ENCODE results near the gene DSG1. TPM values are rescaled to one million over a fixed set of nuclear protein-coding genes. Genes with fewer than 3 reads are reported as not detected.

DSG1 gene
- total and polyA plus RNA-seq, 2 of the 13 experiments (the other 11 are each of a cell fraction or from before 2014, with no cell fraction given): 0.04 TPM; not detected in 1

GRCh38 chr18:31303771-31304170, 14.2 kb upstream of the DSG1 start:
- WGBS (ENCODE audit: low lambda C conversion rate): 39% methylated on average over 3 of the region's 3 CpGs
- Histone ChIP-seq H3K79me2 (ENCODE audit: insufficient read depth, low read length) (no peaks in the 10 kb centered on the region), H3K27me3 (ENCODE audit: control insufficient read depth in 1 of 2, insufficient read depth in 2 of 2, low read length in 2 of 2) (no peaks in the 10 kb centered on the region), H4K20me1 (ENCODE audit: insufficient read depth, low read length) (no peaks in the 10 kb centered on the region), H3K4me3 (replicated peaks in 1 of 3; ENCODE audit: insufficient read depth in 1 of 3, low read depth in 2 of 3, low read length in 3 of 3) (no peak overlapping the region), H2AFZ (ENCODE audit: low read length) (no peak overlapping the region), H3K4me1 (ENCODE audit: insufficient read depth, low read length) (no peaks in the 10 kb centered on the region), H3K27ac (ENCODE audit: extremely low read length, insufficient read depth, low read length) (no peak overlapping the region), H3K4me2 (ENCODE audit: low read depth, low read length) (no peak overlapping the region), H3K9me3 (ENCODE audit: low read length) (no peaks in the 10 kb centered on the region), H3K9ac (ENCODE audit: insufficient read depth, low read depth, low read length) (no peak overlapping the region), H3K36me3 (replicated peaks in 1 of 2; ENCODE audit: control insufficient read depth in 1 of 2, insufficient read depth in 2 of 2, low read length in 2 of 2) (no peaks in the 10 kb centered on the region)
- in situ Hi-C loops (cut with HindIII; ENCODE audit: extremely low pct_ligation_motif_present, low pct_unique_long_range_greater_than_20kb) (no loop called here), intact Hi-C loops (cut with micrococcal nuclease; ENCODE audit: unreplicated experiment) (no loop called here)
- DNase-seq (ENCODE audit: low spot score): no peak
- no peak for FAIRE-seq
- CTCF ChIA-PET (ENCODE audit: low intra/inter-chr PET ratio, low total read pairs): no interaction called here
- TF ChIP-seq YEATS4 (CRISPR knock-in tag; IDR thresholded peaks at IDR 0.05; ENCODE audit: borderline replicate concordance) (no peak), NFE2 (CRISPR knock-in tag; IDR thresholded peaks at IDR 0.05) (no peak), SALL1 (CRISPR knock-in tag; IDR thresholded peaks at IDR 0.05) (no peak), SMAD1 (CRISPR knock-in tag; IDR thresholded peaks at IDR 0.05; ENCODE audit: borderline replicate concordance, low read depth) (no peak), SALL2 (CRISPR knock-in tag; IDR thresholded peaks at IDR 0.05) (no peak), MED13 (CRISPR knock-in tag; IDR thresholded peaks at IDR 0.05) (no peak), SNAPC4 (CRISPR knock-in tag; IDR thresholded peaks at IDR 0.05) (no peak), LCORL (IDR thresholded peaks at IDR 0.05) (no peak), LCORL (CRISPR knock-in tag; IDR thresholded peaks at IDR 0.05) (no peak), ZNF766 (CRISPR knock-in tag; IDR thresholded peaks at IDR 0.05; ENCODE audit: borderline replicate concordance) (no peak)
- TF ChIP-seq, protein P1, sequence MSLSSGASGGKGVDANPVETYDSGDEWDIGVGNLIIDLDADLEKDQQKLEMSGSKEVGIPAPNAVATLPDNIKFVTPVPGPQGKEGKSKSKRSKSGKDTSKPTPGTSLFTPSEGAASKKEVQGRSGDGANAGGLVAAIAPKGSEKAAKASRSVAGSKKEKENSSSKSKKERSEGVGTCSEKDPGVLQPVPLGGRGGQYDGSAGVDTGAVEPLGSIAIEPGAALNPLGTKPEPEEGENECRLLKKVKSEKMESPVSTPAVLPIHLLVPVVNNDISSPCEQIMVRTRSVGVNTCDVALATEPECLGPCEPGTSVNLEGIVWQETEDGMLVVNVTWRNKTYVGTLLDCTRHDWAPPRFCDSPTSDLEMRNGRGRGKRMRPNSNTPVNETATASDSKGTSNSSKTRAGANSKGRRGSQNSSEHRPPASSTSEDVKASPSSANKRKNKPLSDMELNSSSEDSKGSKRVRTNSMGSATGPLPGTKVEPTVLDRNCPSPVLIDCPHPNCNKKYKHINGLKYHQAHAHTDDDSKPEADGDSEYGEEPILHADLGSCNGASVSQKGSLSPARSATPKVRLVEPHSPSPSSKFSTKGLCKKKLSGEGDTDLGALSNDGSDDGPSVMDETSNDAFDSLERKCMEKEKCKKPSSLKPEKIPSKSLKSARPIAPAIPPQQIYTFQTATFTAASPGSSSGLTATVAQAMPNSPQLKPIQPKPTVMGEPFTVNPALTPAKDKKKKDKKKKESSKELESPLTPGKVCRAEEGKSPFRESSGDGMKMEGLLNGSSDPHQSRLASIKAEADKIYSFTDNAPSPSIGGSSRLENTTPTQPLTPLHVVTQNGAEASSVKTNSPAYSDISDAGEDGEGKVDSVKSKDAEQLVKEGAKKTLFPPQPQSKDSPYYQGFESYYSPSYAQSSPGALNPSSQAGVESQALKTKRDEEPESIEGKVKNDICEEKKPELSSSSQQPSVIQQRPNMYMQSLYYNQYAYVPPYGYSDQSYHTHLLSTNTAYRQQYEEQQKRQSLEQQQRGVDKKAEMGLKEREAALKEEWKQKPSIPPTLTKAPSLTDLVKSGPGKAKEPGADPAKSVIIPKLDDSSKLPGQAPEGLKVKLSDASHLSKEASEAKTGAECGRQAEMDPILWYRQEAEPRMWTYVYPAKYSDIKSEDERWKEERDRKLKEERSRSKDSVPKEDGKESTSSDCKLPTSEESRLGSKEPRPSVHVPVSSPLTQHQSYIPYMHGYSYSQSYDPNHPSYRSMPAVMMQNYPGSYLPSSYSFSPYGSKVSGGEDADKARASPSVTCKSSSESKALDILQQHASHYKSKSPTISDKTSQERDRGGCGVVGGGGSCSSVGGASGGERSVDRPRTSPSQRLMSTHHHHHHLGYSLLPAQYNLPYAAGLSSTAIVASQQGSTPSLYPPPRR (CRISPR knock-in tag; IDR thresholded peaks at IDR 0.05; ENCODE audit: borderline replicate concordance): no peak
- POLR2A ChIA-PET: no interaction called here
- no peak for ATAC-seq
- no TSS peak for BruUV-seq (replicated peaks)
